Suprapubic skin (tissue), 4 donors: Measurements from ENCODE around the gene PARD3B. TPM values are rescaled to one million over a fixed set of nuclear protein-coding genes. Genes with fewer than 3 reads are reported as not detected.

Source experiments
- DNase-seq, 2 donors: peaks; one replicate each; pipeline ENCODE4 v3.0.0-alpha.2; 2019; ENCODE audit warnings: low spot score in 2 of 2
- H3K27ac ChIP-seq: fragments of 200-600 bp; sonication (generic); one replicate; pipeline ENCODE4 v1.5.1; 2019
- H3K27me3 ChIP-seq: fragments of 200-600 bp; sonication (generic); one replicate; pipeline ENCODE4 v1.5.1; 2019
- H3K36me3 ChIP-seq: fragments of 200-600 bp; sonication (generic); one replicate; pipeline ENCODE4 v1.5.1; 2019
- H3K4me1 ChIP-seq: fragments of 200-600 bp; sonication (generic); one replicate; pipeline ENCODE4 v1.5.1; 2019
- H3K4me3 ChIP-seq: fragments of 200-600 bp; sonication (generic); one replicate; pipeline ENCODE4 v1.5.1; 2019; ENCODE audit warnings: mild to moderate bottlenecking
- H3K9me3 ChIP-seq: fragments of 200-600 bp; sonication (generic); one replicate; pipeline ENCODE4 v1.5.1; 2019
- EP300 ChIP-seq: sonication (generic); formaldehyde crosslinking; IDR thresholded peaks from one replicate; pipeline ENCODE4 v1.6.1; 2017; ENCODE audit warnings: antibody characterized with exemption
- POLR2A ChIP-seq, 2 donors: fragments of 450-650 bp; IDR thresholded peaks; one replicate each; pipeline ENCODE4 v1.6.1; 2017; ENCODE audit warnings: antibody characterized with exemption in 2 of 2, mild to moderate bottlenecking in 2 of 2, moderate library complexity in 2 of 2
- POLR2AphosphoS5 ChIP-seq, 3 donors: sonication (generic); formaldehyde crosslinking; IDR thresholded peaks; one replicate each; pipeline ENCODE4 v1.6.1; 2017; ENCODE audit warnings: antibody characterized with exemption in 3 of 3
- WGBS: methylation state at CpG from one replicate; pipeline ENCODE4 v1.1.5; 2018; 5-methylcytosine and 5-hydroxymethylcytosine counted together
- total RNA-seq, 4 donors: library from RNA; depleted of rRNA; stranded (reverse); fragments of >200 nt; gene quantifications; one replicate each; pipeline ENCODE4 v1.1.0, GENCODE V29; 2016
- TF ChIP-seq, protein P1 (sequence below), 2 donors: fragments of 200-600 bp in 1 of 2; fragments of 450-650 bp in 1 of 2; sonication (generic) in 1 of 2; IDR thresholded peaks; one replicate each; pipeline ENCODE4 v1.5.1; 2016 to 2019; ENCODE audit warnings: antibody characterized with exemption in 2 of 2, mild to moderate bottlenecking in 1 of 2, moderate library complexity in 1 of 2

Gene PARD3B
- total RNA-seq, 4 donors from 2014 or later: 12.5 to 18.9 (median 15.5) TPM

DNA sequence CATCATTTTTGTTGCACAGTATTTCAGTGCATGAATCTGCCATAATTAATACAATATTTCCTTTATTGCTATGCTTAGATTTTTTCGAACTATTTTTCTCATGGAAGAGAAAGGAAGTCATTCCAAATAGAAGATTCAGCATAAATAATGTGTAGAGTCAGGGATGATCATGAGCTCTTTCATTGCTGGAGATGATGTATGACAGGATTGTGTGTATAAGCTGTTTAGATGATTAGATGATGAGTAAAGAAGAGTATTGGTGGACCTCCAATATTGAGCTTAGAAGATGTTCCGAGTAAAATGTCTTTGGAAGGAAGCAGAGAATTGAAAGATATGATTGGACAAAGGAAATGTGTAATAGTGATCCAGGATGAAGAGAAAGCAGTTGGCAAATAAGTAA lies 364.5 kb downstream of the PARD3B start:
- Histone ChIP-seq H3K9me3 (no peaks in the 10 kb centered on the region), H3K27ac (no peak overlapping the region), H3K4me1 (peaks cover 7% of the 10 kb centered on the region), H3K36me3 (no peaks in the 10 kb centered on the region), H3K27me3 (no peaks in the 10 kb centered on the region), H3K4me3 (no peak overlapping the region)
- TF ChIP-seq POLR2AphosphoS5 (IDR thresholded peaks at IDR 0.05) (no peak), EP300 (no peak), POLR2A (IDR thresholded peaks at IDR 0.05) (no peak)
- TF ChIP-seq, protein P1, sequence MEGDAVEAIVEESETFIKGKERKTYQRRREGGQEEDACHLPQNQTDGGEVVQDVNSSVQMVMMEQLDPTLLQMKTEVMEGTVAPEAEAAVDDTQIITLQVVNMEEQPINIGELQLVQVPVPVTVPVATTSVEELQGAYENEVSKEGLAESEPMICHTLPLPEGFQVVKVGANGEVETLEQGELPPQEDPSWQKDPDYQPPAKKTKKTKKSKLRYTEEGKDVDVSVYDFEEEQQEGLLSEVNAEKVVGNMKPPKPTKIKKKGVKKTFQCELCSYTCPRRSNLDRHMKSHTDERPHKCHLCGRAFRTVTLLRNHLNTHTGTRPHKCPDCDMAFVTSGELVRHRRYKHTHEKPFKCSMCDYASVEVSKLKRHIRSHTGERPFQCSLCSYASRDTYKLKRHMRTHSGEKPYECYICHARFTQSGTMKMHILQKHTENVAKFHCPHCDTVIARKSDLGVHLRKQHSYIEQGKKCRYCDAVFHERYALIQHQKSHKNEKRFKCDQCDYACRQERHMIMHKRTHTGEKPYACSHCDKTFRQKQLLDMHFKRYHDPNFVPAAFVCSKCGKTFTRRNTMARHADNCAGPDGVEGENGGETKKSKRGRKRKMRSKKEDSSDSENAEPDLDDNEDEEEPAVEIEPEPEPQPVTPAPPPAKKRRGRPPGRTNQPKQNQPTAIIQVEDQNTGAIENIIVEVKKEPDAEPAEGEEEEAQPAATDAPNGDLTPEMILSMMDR (IDR thresholded peaks at IDR 0.05): no peak
- WGBS: 84% methylated on average over 2 of the region's 2 CpGs
- DNase-seq: no peak

DNA sequence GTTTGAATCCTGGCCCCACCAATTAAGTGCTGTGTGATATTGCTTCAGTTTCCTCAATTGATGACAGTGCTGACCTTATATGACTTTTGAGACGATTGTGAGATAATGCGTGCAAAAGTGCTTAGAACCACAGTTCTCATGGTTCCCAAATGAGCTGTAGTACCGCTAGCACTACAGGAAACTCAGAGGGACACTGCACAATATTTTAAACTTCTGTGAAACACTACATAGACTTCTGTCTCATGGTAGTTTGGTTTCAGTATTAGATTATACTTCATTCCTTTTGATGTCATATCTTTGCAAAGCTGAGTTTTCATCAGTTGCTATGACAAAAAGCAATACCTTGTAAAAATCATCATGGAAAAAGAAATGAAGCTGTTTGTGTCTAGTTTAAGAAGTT lies 368.0 kb downstream of the PARD3B start:
- Histone ChIP-seq H3K27me3 (no peaks in the 10 kb centered on the region), H3K27ac (no peak overlapping the region), H3K9me3 (no peaks in the 10 kb centered on the region), H3K36me3 (no peaks in the 10 kb centered on the region), H3K4me3 (no peak overlapping the region), H3K4me1 (no peaks in the 10 kb centered on the region)
- no peak for TF ChIP-seq EP300
- TF ChIP-seq POLR2A (IDR thresholded peaks at IDR 0.05): no peak
- no peak for TF ChIP-seq POLR2AphosphoS5 (IDR thresholded peaks at IDR 0.05)
- TF ChIP-seq, protein P1 (IDR thresholded peaks at IDR 0.05): no peak
- no peak for DNase-seq
- WGBS: 80% methylated on average over 3 of the region's 3 CpGs

DNA sequence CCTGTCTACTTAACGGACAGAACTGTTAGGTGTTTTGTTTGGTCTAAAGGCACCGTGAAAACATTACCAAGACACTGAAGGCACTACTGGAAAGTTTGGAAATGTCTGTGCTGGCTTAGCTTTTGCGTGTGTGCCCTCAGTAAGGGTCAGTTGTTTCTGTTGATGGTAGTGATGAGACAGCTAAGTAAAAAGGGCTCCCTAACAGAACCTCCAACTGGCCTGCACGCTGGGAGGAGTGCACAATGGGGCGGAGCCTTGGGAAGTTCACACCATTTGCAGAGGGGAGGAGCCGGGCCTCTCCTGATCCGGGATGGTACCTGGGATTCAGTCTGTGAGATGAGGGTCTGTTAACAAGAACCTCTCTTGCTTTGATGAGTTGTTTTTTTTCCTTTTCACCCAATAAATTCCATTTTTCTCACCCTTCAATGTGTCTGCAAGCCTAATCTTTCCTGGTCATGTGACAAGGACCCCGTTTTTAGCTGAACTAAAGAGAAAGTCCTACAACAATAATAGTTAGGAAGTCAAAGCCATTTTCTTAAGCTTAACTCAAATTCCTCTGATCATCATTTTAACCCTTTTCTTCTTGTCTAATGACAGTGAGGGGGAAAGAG lies 368.7 kb downstream of the PARD3B start:
- 94% methylated on average over 8 of the region's 8 CpGs for WGBS
- no peak for DNase-seq
- no peaks in the 10 kb centered on the region for H3K36me3 ChIP-seq
- H3K27me3 ChIP-seq: no peaks in the 10 kb centered on the region
- H3K9me3 ChIP-seq: no peaks in the 10 kb centered on the region
- H3K4me1 ChIP-seq: no peaks in the 10 kb centered on the region
- no peak for TF ChIP-seq POLR2A (IDR thresholded peaks at IDR 0.05)
- TF ChIP-seq EP300: no peak
- H3K4me3 ChIP-seq: no peak overlapping the region
- no peak overlapping the region for H3K27ac ChIP-seq

DNA sequence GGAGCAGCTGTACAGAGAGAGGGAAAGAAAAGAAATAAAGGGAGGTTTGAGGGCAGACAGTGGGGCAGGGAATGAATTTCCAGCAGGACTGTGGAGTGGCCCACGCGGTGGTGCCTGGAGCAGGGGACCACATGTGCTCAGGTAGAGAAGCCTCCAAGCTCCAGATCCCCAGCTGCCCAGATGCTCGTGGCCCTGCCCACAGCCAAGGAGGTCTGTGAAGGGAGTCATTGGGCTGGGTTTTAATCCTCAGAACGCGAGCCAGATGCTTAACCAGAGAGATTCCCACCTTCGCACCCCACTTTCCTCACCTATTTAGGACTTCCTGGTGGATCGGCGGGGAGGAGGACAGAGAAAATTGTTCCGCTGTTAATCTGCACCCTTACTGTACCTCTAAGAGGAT lies 369.4 kb downstream of the PARD3B start:
- H3K27me3 ChIP-seq: no peaks in the 10 kb centered on the region

DNA sequence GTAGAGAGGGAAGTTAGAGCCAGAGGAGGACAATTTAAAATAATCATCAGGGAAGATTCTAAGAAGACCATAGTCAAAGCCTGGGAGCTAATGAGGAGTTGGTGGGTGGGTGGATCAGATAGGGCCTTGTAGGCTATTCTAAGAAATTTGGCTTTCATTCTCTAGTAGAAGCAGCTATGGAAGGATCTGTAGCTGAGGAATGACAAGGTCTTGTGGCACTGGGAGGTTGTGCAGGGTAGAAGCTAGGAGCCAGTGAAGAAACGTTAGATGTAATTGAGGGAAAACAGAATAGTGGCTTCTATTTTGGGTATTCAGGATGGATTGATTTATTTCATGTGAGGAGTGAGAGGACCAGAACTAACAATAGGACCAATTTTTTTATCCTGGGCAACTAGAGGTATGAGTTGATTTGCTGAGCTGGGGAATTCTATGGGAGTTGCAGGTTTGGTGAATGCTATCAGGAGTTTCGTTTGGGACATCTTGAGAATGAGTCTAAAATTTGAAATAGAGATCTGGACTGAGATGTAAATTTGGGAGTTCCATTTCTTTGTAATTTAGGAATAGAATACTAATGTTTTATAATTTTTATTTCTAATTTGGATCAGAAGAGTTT lies 371.9 kb downstream of the PARD3B start:
- H3K27me3 ChIP-seq: no peaks in the 10 kb centered on the region
- no peaks in the 10 kb centered on the region for H3K4me1 ChIP-seq
- H3K36me3 ChIP-seq: no peaks in the 10 kb centered on the region
- 92% methylated on average over 2 of the region's 2 CpGs for WGBS
- H3K27ac ChIP-seq: no peak overlapping the region
- no peak for DNase-seq
- no peaks in the 10 kb centered on the region for H3K9me3 ChIP-seq
- TF ChIP-seq EP300 (no peak), POLR2AphosphoS5 (IDR thresholded peaks at IDR 0.05) (no peak), POLR2A (IDR thresholded peaks at IDR 0.05) (no peak)
- TF ChIP-seq, protein P1 (IDR thresholded peaks at IDR 0.05): no peak
- no peak overlapping the region for H3K4me3 ChIP-seq

More for the DNA sequence above, 369.4 kb downstream of the PARD3B start:
- Histone ChIP-seq H3K4me1 (no peaks in the 10 kb centered on the region), H3K9me3 (no peaks in the 10 kb centered on the region), H3K4me3 (no peak overlapping the region), H3K36me3 (no peaks in the 10 kb centered on the region), H3K27ac (no peak overlapping the region)
- DNase-seq: no peak
- no peak for TF ChIP-seq POLR2A (IDR thresholded peaks at IDR 0.05)
- WGBS: 89% methylated on average over 9 of the region's 9 CpGs

DNA sequence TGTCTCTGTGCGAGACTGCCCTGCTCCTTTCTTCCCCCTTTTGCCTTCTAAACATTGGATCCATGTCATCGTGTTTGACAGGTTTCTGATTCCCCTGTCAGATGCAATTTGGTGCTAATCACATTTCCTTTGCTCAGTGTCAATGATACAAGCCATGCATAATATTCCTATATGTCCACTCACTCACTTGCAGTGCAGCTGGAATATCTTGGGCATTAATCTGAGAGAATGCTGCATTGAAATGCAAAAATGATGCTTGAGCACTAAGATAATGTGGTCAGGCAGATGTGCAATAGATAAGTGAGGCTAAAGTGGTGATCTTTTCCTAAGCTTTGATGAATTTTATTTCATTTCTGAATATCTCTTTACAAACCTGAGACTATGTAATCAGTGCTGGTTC lies 375.5 kb downstream of the PARD3B start:
- DNase-seq: no peak
- WGBS: 93% methylated on average over 2 of the region's 2 CpGs

More for the DNA sequence above, 375.5 kb downstream of the PARD3B start:
- H3K36me3 ChIP-seq: no peaks in the 10 kb centered on the region
- no peak overlapping the region for H3K27ac ChIP-seq
- TF ChIP-seq, protein P1 (IDR thresholded peaks at IDR 0.05): no peak
- TF ChIP-seq POLR2A (IDR thresholded peaks at IDR 0.05) (no peak), POLR2AphosphoS5 (IDR thresholded peaks at IDR 0.05) (no peak), EP300 (no peak)
- no peaks in the 10 kb centered on the region for H3K4me1 ChIP-seq
- no peaks in the 10 kb centered on the region for H3K9me3 ChIP-seq
- H3K27me3 ChIP-seq: no peaks in the 10 kb centered on the region
- no peak overlapping the region for H3K4me3 ChIP-seq
